Stimulated activated memory B cell treated with anti-CD40 and anti-IgM and Interleukin-4, amounts not matched to agents 10 μg/mL and 1 μg/mL and 100 μg/mL, for 72 hours (primary cell): Measurements from ENCODE around the gene BRSK1.

Source experiments
- ATAC-seq: fragments of 150-1000 bp; cut with Tn5 transposase; 2 replicates; pipeline ENCODE4 v1.10.0; 2021
- H3K27ac Mint-ChIP-seq: one replicate; pipeline ENCODE4 v1.8.0; 2022; ENCODE audit warnings: mild to moderate bottlenecking, mixed read lengths
- H3K27me3 Mint-ChIP-seq: one replicate; pipeline ENCODE4 v1.8.0; 2022; ENCODE audit warnings: mixed read lengths
- H3K36me3 Mint-ChIP-seq: one replicate; pipeline ENCODE4 v1.8.0; 2022; ENCODE audit warnings: mixed read lengths
- H3K4me1 Mint-ChIP-seq: one replicate; pipeline ENCODE4 v1.8.0; 2022; ENCODE audit warnings: mixed read lengths
- H3K4me3 Mint-ChIP-seq: one replicate; pipeline ENCODE4 v1.8.0; 2022; ENCODE audit warnings: mild to moderate bottlenecking, moderate library complexity, mixed read lengths
- H3K9me3 Mint-ChIP-seq: one replicate; pipeline ENCODE4 v1.8.0; 2022; ENCODE audit warnings: mixed read lengths

Gene BRSK1

GRCh38 chr19:55341595-55342531 lies 58.1 kb downstream of the BRSK1 start:
- Mint-ChIP-seq H3K27me3 (peaks cover 25% of the 10 kb centered on the region), H3K4me1 (peaks cover 33% of the 10 kb centered on the region), H3K27ac (no peak overlapping the region), H3K4me3 (no peak overlapping the region), H3K9me3 (no peaks in the 10 kb centered on the region), H3K36me3 (peaks cover 30% of the 10 kb centered on the region)
- no peak for ATAC-seq

- H3K27me3 Mint-ChIP-seq, result peaks cover 11% of the 10 kb centered on the region
- no peak overlapping the region for H3K27ac Mint-ChIP-seq
- H3K36me3 Mint-ChIP-seq, result peaks cover 30% of the 10 kb centered on the region
- no peak overlapping the region for H3K4me3 Mint-ChIP-seq
- H3K9me3 Mint-ChIP-seq, result no peaks in the 10 kb centered on the region
- ATAC-seq, result no peak
- H3K4me1 Mint-ChIP-seq, result peaks cover 25% of the 10 kb centered on the region
Observed at GRCh38 chr19:55344444-55344843, 60.6 kb downstream of the BRSK1 start.

- no peak overlapping the region for H3K27ac Mint-ChIP-seq
- peaks cover 30% of the 10 kb centered on the region for H3K36me3 Mint-ChIP-seq
- ATAC-seq, result no peak
- no peaks in the 10 kb centered on the region for H3K9me3 Mint-ChIP-seq
- peaks cover 21% of the 10 kb centered on the region for H3K4me1 Mint-ChIP-seq
- H3K27me3 Mint-ChIP-seq, result peaks cover 13% of the 10 kb centered on the region
- H3K4me3 Mint-ChIP-seq, result no peak overlapping the region
Observed at GRCh38 chr19:55345101-55345817, 61.5 kb downstream of the BRSK1 start.

- Mint-ChIP-seq H3K27ac (no peak overlapping the region), H3K4me1 (peaks cover 14% of the 10 kb centered on the region), H3K9me3 (no peaks in the 10 kb centered on the region), H3K4me3 (no peak overlapping the region), H3K36me3 (peaks cover 30% of the 10 kb centered on the region), H3K27me3 (peaks cover 13% of the 10 kb centered on the region)
- no peak for ATAC-seq
Observed at GRCh38 chr19:55345818-55346724, 62.3 kb downstream of the BRSK1 start.

- peak; percentile 28 for ATAC-seq
- H3K9me3 Mint-ChIP-seq, result no peaks in the 10 kb centered on the region
- peaks cover 14% of the 10 kb centered on the region for H3K4me1 Mint-ChIP-seq
- H3K27ac Mint-ChIP-seq, result no peak overlapping the region
- H3K36me3 Mint-ChIP-seq, result peaks cover 30% of the 10 kb centered on the region
- H3K4me3 Mint-ChIP-seq, result no peak overlapping the region
- peaks cover 18% of the 10 kb centered on the region for H3K27me3 Mint-ChIP-seq
Observed at GRCh38 chr19:55346725-55347441, 63.1 kb downstream of the BRSK1 start.

GRCh38 chr19:55347442-55348009 lies 63.7 kb downstream of the BRSK1 start:
- peaks cover 17% of the 10 kb centered on the region for H3K4me1 Mint-ChIP-seq
- H3K4me3 Mint-ChIP-seq, result no peak overlapping the region
- H3K9me3 Mint-ChIP-seq, result no peaks in the 10 kb centered on the region
- no peak for ATAC-seq
- peaks cover 24% of the 10 kb centered on the region for H3K27me3 Mint-ChIP-seq
- no peak overlapping the region for H3K27ac Mint-ChIP-seq
- H3K36me3 Mint-ChIP-seq, result peaks cover 27% of the 10 kb centered on the region

- Mint-ChIP-seq H3K27me3 (peaks cover 34% of the 10 kb centered on the region), H3K9me3 (no peaks in the 10 kb centered on the region), H3K4me3 (no peak overlapping the region), H3K4me1 (peaks cover 27% of the 10 kb centered on the region), H3K36me3 (peaks cover 17% of the 10 kb centered on the region), H3K27ac (no peak overlapping the region)
- no peak for ATAC-seq
Observed at GRCh38 chr19:55348317-55349034, 64.7 kb downstream of the BRSK1 start.

- peaks cover 26% of the 10 kb centered on the region for H3K4me1 Mint-ChIP-seq
- no peaks in the 10 kb centered on the region for H3K36me3 Mint-ChIP-seq
- no peak for ATAC-seq
- H3K9me3 Mint-ChIP-seq, result no peaks in the 10 kb centered on the region
- H3K27me3 Mint-ChIP-seq, result peaks cover 47% of the 10 kb centered on the region
- no peak overlapping the region for H3K27ac Mint-ChIP-seq
- no peak overlapping the region for H3K4me3 Mint-ChIP-seq
Observed at GRCh38 chr19:55350620-55351315, 67.0 kb downstream of the BRSK1 start.

- no peak for ATAC-seq
- H3K27me3 Mint-ChIP-seq, result peaks cover 57% of the 10 kb centered on the region
- H3K9me3 Mint-ChIP-seq, result no peaks in the 10 kb centered on the region
- H3K4me1 Mint-ChIP-seq, result peaks cover 26% of the 10 kb centered on the region
- H3K27ac Mint-ChIP-seq, result no peak overlapping the region
- no peaks in the 10 kb centered on the region for H3K36me3 Mint-ChIP-seq
- no peak overlapping the region for H3K4me3 Mint-ChIP-seq
Observed at GRCh38 chr19:55352040-55352439, 68.2 kb downstream of the BRSK1 start.

GRCh38 chr19:55352549-55353145 lies 68.8 kb downstream of the BRSK1 start:
- H3K27me3 Mint-ChIP-seq, result peaks cover 63% of the 10 kb centered on the region
- ATAC-seq, result no peak
- H3K27ac Mint-ChIP-seq, result no peak overlapping the region
- H3K36me3 Mint-ChIP-seq, result no peaks in the 10 kb centered on the region
- no peaks in the 10 kb centered on the region for H3K9me3 Mint-ChIP-seq
- H3K4me3 Mint-ChIP-seq, result peak overlapping the region; percentile 59
- peaks cover 26% of the 10 kb centered on the region for H3K4me1 Mint-ChIP-seq

- peaks cover 70% of the 10 kb centered on the region for H3K27me3 Mint-ChIP-seq
- peaks cover 26% of the 10 kb centered on the region for H3K4me1 Mint-ChIP-seq
- H3K4me3 Mint-ChIP-seq, result no peak overlapping the region
- ATAC-seq, result no peak
- no peak overlapping the region for H3K27ac Mint-ChIP-seq
- H3K9me3 Mint-ChIP-seq, result no peaks in the 10 kb centered on the region
- H3K36me3 Mint-ChIP-seq, result no peaks in the 10 kb centered on the region
Observed at GRCh38 chr19:55353356-55353802, 69.6 kb downstream of the BRSK1 start.

GRCh38 chr19:55353803-55354697 lies 70.3 kb downstream of the BRSK1 start:
- Mint-ChIP-seq H3K4me3 (peak overlapping the region; percentile 64), H3K27ac (no peak overlapping the region), H3K9me3 (no peaks in the 10 kb centered on the region), H3K27me3 (peaks cover 77% of the 10 kb centered on the region), H3K4me1 (peaks cover 26% of the 10 kb centered on the region), H3K36me3 (no peaks in the 10 kb centered on the region)
- ATAC-seq, result peak; percentile 60
